Duodenal mucosa (tissue), 2 donors: ENCODE measurements around the gene BCAN.

ENCODE experiments used
- H3K27ac ChIP-seq: one replicate; pipeline ENCODE4 v1.7.0; 2013; ENCODE audit warnings: low read depth, low read length
- H3K27me3 ChIP-seq, 2 donors: one replicate each; pipeline ENCODE4 v1.7.0; 2013; ENCODE audit warnings: low read length in 2 of 2, control low read depth in 1 of 2; ENCODE audit not compliant: insufficient read depth in 2 of 2, control insufficient read depth in 1 of 2
- H3K36me3 ChIP-seq, 2 donors: one replicate each; pipeline ENCODE4 v1.7.0; 2013; ENCODE audit warnings: low read length in 2 of 2, control low read depth in 1 of 2; ENCODE audit not compliant: insufficient read depth in 2 of 2, control insufficient read depth in 1 of 2
- H3K4me1 ChIP-seq, 2 donors: one replicate each; pipeline ENCODE4 v1.7.0; 2013; ENCODE audit warnings: low read length in 2 of 2, control low read depth in 1 of 2; ENCODE audit not compliant: insufficient read depth in 2 of 2, control insufficient read depth in 1 of 2
- H3K4me3 ChIP-seq, 2 donors: one replicate each; pipeline ENCODE4 v1.7.0; 2013; ENCODE audit warnings: low read length in 2 of 2, low read depth in 1 of 2
- H3K9ac ChIP-seq, 2 donors: one replicate each; pipeline ENCODE4 v1.7.0; 2013; ENCODE audit warnings: low read length in 2 of 2, low read depth in 1 of 2
- H3K9me3 ChIP-seq, 2 donors: one replicate each; pipeline ENCODE4 v1.7.0; 2013; ENCODE audit warnings: low read length in 2 of 2, control low read depth in 1 of 2; ENCODE audit not compliant: control insufficient read depth in 1 of 2

The BCAN gene

GRCh38 chr1:156643049-156643777, 1.3 kb downstream of the BCAN start:
- peaks cover 27 to 34% of the 10 kb centered on the region in 2 donors for H3K27me3 ChIP-seq
- peaks cover 0 to 25% of the 10 kb centered on the region in 2 donors for H3K4me1 ChIP-seq
- no peak overlapping the region for H3K27ac ChIP-seq

DNA sequence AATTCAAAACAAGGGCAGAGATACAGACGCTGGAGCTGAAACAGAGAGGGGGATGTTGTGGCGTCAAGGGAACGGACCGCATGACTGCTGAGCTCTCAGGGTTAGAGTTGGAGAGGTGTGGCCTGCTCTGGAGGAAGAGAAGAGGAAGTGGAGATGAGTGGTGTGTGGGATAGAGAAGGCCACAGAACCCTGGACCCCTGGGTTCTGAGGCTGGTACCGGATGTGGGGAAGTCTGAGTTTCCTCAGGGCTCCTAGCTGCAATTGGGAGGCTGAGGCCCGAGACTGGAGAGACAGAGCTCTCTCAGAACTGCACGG, 1.8 kb downstream of the BCAN start:
- H3K4me3 ChIP-seq, result no peak overlapping the region
- H3K27me3 ChIP-seq, result peaks cover 22 to 30% of the 10 kb centered on the region in 2 donors
- H3K27ac ChIP-seq, result no peak overlapping the region
- H3K9ac ChIP-seq, result no peak overlapping the region
- H3K4me1 ChIP-seq, result peaks cover 0 to 25% of the 10 kb centered on the region in 2 donors
- no peaks in the 10 kb centered on the region for H3K9me3 ChIP-seq
- peaks cover 0 to 9% of the 10 kb centered on the region in 2 donors for H3K36me3 ChIP-seq

More at GRCh38 chr1:156643049-156643777, 1.3 kb downstream of the BCAN start:
- no peaks in the 10 kb centered on the region for H3K9me3 ChIP-seq
- H3K4me3 ChIP-seq, result no peak overlapping the region
- H3K9ac ChIP-seq, result no peak overlapping the region
- peaks cover 0 to 9% of the 10 kb centered on the region in 2 donors for H3K36me3 ChIP-seq

DNA sequence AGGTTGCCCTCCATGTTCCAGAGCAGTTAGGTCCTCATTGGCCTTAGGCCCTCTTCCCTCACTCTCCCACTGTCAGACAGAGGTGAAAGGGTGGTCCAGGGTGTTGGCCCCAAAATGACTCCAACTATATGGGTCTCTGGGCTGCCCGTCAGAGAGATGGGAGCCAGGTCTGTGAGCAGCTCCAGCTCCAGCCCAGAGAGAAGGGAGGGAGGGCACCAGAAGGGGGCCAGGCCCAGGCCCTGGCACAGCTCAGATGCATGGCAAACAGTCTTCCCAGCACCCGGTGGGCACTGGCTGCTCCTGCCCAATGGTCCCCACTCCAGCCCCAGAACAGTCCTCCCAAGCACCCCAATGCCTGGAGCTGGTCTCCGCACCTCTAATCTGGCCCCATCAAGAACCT, 2.2 kb downstream of the BCAN start:
- H3K27ac ChIP-seq, result no peak overlapping the region
- H3K4me3 ChIP-seq, result no peak overlapping the region
- H3K9me3 ChIP-seq, result no peaks in the 10 kb centered on the region
- H3K4me1 ChIP-seq, result peaks cover 0 to 25% of the 10 kb centered on the region in 2 donors
- H3K36me3 ChIP-seq, result peaks cover 0 to 9% of the 10 kb centered on the region in 2 donors
- no peak overlapping the region for H3K9ac ChIP-seq
- H3K27me3 ChIP-seq, result peaks cover 20 to 26% of the 10 kb centered on the region in 2 donors

- Histone ChIP-seq H3K27me3 (peaks cover 15 to 23% of the 10 kb centered on the region in 2 donors), H3K4me3 (no peak overlapping the region), H3K36me3 (peaks cover 0 to 9% of the 10 kb centered on the region in 2 donors), H3K9ac (no peak overlapping the region), H3K27ac (no peak overlapping the region), H3K9me3 (no peaks in the 10 kb centered on the region), H3K4me1 (peaks cover 0 to 23% of the 10 kb centered on the region in 2 donors)
Measured at GRCh38 chr1:156644640-156645039, 2.7 kb downstream of the BCAN start.

- H3K27ac ChIP-seq, result no peak overlapping the region
- H3K27me3 ChIP-seq, result peaks cover 13 to 23% of the 10 kb centered on the region in 2 donors
- peaks cover 0 to 23% of the 10 kb centered on the region in 2 donors for H3K4me1 ChIP-seq
- H3K9me3 ChIP-seq, result no peaks in the 10 kb centered on the region
- peaks cover 0 to 9% of the 10 kb centered on the region in 2 donors for H3K36me3 ChIP-seq
- H3K9ac ChIP-seq, result no peak overlapping the region
- H3K4me3 ChIP-seq, result no peak overlapping the region
Measured at GRCh38 chr1:156645056-156645455, 3.1 kb downstream of the BCAN start.

DNA sequence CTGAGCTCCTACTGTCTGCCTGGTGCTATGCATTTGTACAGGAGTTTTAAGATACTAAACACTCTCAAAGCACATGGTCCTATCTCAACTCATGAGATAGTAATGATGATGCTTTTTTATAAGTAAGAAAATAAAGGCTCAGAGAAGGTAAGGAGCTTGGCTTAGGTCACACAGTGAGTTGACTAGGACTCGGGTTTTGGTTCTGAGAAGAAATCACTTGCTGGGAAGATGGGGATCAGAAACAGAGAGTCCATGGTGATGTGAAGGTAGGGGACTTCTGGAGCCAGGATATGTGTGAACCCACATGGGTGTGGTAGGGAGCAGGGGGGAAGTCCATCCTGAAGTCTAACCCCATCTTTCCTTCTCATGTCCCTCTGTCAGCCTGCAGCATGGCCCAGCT, 3.7 kb downstream of the BCAN start:
- Histone ChIP-seq H3K4me3 (no peak overlapping the region), H3K36me3 (peaks cover 0 to 9% of the 10 kb centered on the region in 2 donors), H3K9me3 (no peaks in the 10 kb centered on the region), H3K27ac (no peak overlapping the region), H3K27me3 (peaks cover 11 to 22% of the 10 kb centered on the region in 2 donors), H3K9ac (no peak overlapping the region), H3K4me1 (peaks cover 0 to 23% of the 10 kb centered on the region in 2 donors)

DNA sequence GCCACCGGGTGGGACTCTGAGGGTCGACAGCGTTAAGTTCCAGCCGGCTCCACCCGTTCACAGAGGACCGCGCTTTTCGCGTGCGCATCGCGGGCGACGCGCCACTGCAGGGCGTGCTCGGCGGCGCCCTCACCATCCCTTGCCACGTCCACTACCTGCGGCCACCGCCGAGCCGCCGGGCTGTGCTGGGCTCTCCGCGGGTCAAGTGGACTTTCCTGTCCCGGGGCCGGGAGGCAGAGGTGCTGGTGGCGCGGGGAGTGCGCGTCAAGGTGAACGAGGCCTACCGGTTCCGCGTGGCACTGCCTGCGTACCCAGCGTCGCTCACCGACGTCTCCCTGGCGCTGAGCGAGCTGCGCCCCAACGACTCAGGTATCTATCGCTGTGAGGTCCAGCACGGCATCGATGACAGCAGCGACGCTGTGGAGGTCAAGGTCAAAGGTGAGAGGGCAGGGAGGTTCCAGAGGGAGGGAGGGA, 4.9 kb downstream of the BCAN start:
- H3K9ac ChIP-seq, result no peak overlapping the region
- no peaks in the 10 kb centered on the region for H3K9me3 ChIP-seq
- H3K27me3 ChIP-seq, result peaks cover 8 to 12% of the 10 kb centered on the region in 2 donors
- no peak overlapping the region for H3K4me3 ChIP-seq
- no peak overlapping the region for H3K27ac ChIP-seq
- H3K36me3 ChIP-seq, result peaks cover 0 to 9% of the 10 kb centered on the region in 2 donors
- H3K4me1 ChIP-seq, result peaks cover 0 to 19% of the 10 kb centered on the region in 2 donors

DNA sequence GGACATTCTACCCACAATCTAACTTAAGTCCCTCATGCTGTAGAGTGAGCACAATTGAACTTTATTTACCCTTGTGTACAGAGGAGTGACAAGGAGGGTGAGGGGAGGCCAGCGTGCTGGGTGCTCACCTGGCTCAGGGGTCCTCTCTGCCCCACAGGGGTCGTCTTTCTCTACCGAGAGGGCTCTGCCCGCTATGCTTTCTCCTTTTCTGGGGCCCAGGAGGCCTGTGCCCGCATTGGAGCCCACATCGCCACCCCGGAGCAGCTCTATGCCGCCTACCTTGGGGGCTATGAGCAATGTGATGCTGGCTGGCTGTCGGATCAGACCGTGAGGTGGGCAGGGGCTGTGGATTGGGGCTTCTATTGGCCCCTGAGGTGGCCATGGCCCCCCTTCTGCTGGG, 5.4 kb downstream of the BCAN start:
- Histone ChIP-seq H3K36me3 (peaks cover 0 to 9% of the 10 kb centered on the region in 2 donors), H3K4me3 (no peak overlapping the region), H3K4me1 (peaks cover 0 to 16% of the 10 kb centered on the region in 2 donors), H3K27me3 (peaks cover 5 to 8% of the 10 kb centered on the region in 2 donors), H3K9ac (no peak overlapping the region), H3K27ac (no peak overlapping the region), H3K9me3 (no peaks in the 10 kb centered on the region)

DNA sequence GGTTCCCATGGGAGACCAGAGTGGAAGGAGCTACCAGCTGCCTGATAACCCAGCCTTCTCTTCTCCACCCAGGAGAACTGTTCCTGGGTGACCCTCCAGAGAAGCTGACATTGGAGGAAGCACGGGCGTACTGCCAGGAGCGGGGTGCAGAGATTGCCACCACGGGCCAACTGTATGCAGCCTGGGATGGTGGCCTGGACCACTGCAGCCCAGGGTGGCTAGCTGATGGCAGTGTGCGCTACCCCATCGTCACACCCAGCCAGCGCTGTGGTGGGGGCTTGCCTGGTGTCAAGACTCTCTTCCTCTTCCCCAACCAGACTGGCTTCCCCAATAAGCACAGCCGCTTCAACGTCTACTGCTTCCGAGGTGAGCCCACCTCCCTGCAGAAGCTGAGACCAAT, 6.6 kb downstream of the BCAN start:
- Histone ChIP-seq H3K9me3 (no peaks in the 10 kb centered on the region), H3K9ac (no peak overlapping the region), H3K36me3 (peaks cover 0 to 9% of the 10 kb centered on the region in 2 donors), H3K27me3 (peaks cover 4% of the 10 kb centered on the region in 2 donors), H3K4me1 (peaks cover 0 to 5% of the 10 kb centered on the region in 2 donors), H3K27ac (no peak overlapping the region), H3K4me3 (no peak overlapping the region)

DNA sequence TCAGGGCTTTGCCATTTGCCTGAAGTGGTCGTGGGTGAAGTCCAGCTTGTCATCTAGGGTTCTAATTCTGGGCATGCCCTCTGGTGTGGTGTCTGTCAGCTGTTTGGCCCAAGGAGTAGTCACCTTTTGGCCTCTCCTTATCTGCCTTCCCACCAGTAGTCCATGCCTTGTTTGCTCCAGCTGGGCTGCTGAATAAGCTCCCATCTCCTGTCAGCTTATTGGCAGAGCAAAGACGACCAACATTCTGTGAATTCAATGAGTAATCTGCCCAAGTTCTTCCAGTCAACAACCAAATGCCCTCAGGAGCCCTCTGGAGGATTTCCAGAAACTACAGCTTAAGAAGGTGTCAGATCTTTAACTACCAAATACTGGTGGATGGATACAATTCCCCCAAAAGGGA, 7.0 kb downstream of the BCAN start:
- H3K4me3 ChIP-seq, result no peak overlapping the region
- peaks cover 0 to 8% of the 10 kb centered on the region in 2 donors for H3K36me3 ChIP-seq
- peaks cover 4% of the 10 kb centered on the region in 2 donors for H3K27me3 ChIP-seq
- H3K9ac ChIP-seq, result no peak overlapping the region
- H3K4me1 ChIP-seq, result peaks cover 0 to under 1% of the 10 kb centered on the region in 2 donors
- H3K9me3 ChIP-seq, result no peaks in the 10 kb centered on the region
- H3K27ac ChIP-seq, result no peak overlapping the region
